HUES6 (cell line): ENCODE measurements around the gene LSM4.
A peak's percentile ranks its signal among the peaks of the same experiment; 100 is the strongest.
"Not testable (repeated sequence)": the region's sequence is repeated elsewhere in the genome, so short reads cannot be mapped to it uniquely, and the experiment has no call there.

Experiments
- H3K27ac ChIP-seq: 2 replicates; pipeline ENCODE4 v1.7.0; 2013; ENCODE audit warnings: low read depth, mild to moderate bottlenecking, low read length, inconsistent platforms
- H3K27me3 ChIP-seq: 2 replicates; pipeline ENCODE4 v1.6.1; 2013; ENCODE audit warnings: low read length; ENCODE audit not compliant: control insufficient read depth, insufficient read depth
- H3K36me3 ChIP-seq: 2 replicates; pipeline ENCODE4 v1.6.1; 2013; ENCODE audit warnings: low read length; ENCODE audit not compliant: control insufficient read depth, insufficient read depth
- H3K4me1 ChIP-seq: 2 replicates; pipeline ENCODE4 v1.6.1; 2013; ENCODE audit warnings: low read length; ENCODE audit not compliant: control insufficient read depth, insufficient read depth
- H3K4me3 ChIP-seq: 2 replicates; pipeline ENCODE4 v1.5.1; 2013; ENCODE audit warnings: low read depth, low read length
- H3K9ac ChIP-seq: one replicate; pipeline ENCODE4 v1.6.1; 2013; ENCODE audit warnings: mild to moderate bottlenecking, low read length
- H3K9me3 ChIP-seq: 2 replicates; pipeline ENCODE4 v1.6.1; 2013; ENCODE audit warnings: low read depth, low read length; ENCODE audit not compliant: control insufficient read depth, insufficient read depth

The LSM4 gene

DNA sequence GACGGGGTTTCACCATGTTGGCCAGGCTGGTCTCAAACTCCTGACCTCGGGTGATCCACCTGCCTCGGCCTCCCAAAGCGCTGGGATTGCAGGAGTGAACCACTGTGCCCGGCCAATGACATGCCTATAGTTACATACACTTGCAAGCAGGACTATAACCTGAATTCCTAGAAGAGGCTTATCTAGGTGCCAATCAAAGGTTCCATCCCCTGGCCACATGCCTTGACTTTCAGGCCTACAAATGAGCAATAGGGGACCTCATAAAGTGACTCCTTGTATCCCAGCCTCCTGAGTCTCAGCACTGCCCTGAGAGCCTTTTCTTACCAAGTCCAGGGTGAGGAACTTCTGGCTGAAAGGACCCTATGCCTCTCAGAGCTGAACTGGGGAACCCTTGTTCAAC, 3.9 kb upstream of the LSM4 start:
- H3K36me3 ChIP-seq: no peaks in the 10 kb centered on the region
- H3K9ac ChIP-seq: no peak overlapping the region
- H3K27me3 ChIP-seq: no peaks in the 10 kb centered on the region
- H3K4me3 ChIP-seq: no peak overlapping the region
- H3K9me3 ChIP-seq: no peaks in the 10 kb centered on the region
- no peak overlapping the region for H3K27ac ChIP-seq
- H3K4me1 ChIP-seq: peaks cover 16% of the 10 kb centered on the region

DNA sequence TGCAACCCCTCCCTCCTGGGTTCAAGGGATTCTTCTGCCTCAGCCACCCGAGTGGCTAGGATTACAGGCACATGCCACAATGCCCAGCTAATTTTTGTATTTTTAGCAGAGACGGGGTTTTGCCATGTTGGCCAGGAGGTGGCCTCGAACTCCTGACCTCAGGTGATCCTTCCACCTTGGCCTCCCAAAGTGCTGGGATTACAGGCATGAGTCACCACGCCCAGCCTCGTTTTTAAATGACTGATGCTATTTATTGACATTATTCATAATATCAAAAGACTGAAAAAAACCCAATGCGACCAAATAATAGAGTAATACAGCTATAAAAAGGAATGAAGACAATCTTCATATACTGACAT, 1.5 kb upstream of the LSM4 start:
- not testable (repeated sequence) for H3K27me3 ChIP-seq, H3K36me3 ChIP-seq, H3K4me3 ChIP-seq, H3K9ac ChIP-seq, H3K27ac ChIP-seq, H3K9me3 ChIP-seq
- H3K4me1 ChIP-seq: peaks cover 21% of the 10 kb centered on the region

DNA sequence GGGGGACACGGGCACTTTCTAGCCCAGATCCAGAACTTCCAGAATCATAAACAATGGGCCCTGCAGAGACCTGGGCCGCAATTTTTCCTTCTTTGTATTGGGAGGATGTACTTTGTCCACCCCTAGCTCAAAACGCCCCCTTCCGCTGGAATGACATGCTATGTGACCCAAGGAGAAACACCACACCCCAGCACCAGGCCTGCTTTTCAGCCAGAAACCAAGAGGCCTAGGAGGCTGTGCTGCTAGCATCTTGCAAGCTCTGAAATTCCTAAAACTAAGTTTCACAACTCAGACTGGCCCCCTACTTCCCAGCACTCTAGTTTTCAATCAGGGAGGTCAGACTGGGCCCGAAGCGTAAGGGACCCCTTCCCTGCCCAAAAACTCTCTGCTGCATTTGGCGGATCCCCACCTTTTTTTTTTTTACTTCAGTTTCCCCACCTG, 538 bp downstream of the LSM4 start:
- Histone ChIP-seq H3K36me3 (peaks cover 9% of the 10 kb centered on the region; the same call in 1 of the 2 replicates), H3K4me1 (peaks cover 20% of the 10 kb centered on the region), H3K27ac (peak overlapping the region; percentile 82; the same call in 1 of the 2 replicates), H3K9me3 (no peaks in the 10 kb centered on the region), H3K9ac (peak overlapping the region; percentile 85), H3K4me3 (peak overlapping the region; percentile 79), H3K27me3 (no peaks in the 10 kb centered on the region)

DNA sequence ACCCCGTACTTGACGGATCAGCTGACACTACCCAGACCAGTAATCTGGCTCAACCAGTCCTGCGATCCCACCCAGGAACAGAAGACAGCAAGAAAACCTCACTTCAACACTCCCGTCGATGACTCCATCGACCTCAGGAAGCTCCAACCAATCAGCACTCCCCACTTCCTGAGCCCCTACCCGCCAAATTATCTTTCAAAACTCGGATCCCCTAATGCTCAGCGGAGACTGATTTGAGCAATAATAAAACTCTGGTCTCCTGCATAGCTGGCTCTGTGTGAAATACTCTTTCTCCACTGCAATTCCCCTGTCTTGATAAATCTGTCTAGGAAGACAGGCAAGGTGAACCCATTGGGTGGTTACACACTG, 1.2 kb downstream of the LSM4 start:
- peak overlapping the region; percentile 85 for H3K9ac ChIP-seq
- peaks cover 20% of the 10 kb centered on the region for H3K4me1 ChIP-seq
- no peaks in the 10 kb centered on the region for H3K27me3 ChIP-seq
- H3K9me3 ChIP-seq: no peaks in the 10 kb centered on the region
- H3K4me3 ChIP-seq: peak overlapping the region; percentile 79
- H3K27ac ChIP-seq: peak overlapping the region; percentile 11; the same call in 1 of the 2 replicates
- peaks cover 9% of the 10 kb centered on the region; the same call in 1 of the 2 replicates for H3K36me3 ChIP-seq

DNA sequence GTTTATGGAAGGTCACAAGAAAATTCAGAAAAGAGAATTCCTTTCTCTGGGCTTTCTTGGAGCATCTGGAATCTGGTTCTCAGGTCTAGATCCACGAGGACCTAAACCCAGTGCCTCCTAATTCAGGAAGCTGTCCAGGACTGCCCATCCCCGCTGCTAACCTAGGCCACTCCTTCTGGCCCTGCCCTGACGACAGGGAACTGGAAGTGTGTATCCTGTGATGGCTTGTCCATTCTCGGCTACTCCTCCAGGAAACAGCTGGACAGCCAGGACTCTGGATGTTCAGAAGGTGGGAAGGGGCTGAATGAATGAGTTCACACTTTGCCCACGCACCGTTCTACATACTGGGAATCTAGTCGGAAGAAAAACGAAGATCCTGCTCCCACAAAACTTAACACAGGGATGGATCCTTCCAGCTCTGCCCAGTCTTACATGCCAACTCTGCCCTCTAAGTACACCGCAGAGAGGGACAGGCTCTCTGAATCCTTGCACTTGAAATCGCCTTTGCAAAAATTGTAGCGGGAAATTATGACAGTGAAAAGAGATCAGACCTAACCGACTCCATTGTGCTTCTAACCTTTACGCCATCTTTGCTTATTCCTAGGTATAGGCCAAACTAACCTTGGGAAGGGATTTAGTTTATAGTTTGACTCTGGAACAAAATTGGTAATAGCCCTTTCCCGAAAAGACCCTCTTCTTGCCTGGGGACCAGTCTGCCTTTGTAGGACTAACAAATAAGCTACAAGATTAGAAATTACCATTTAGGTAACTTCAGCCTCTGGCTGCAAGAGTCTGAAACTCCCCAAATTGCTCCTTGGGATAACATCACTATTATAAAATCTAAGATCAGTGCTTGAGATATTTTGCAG, 1.8 kb downstream of the LSM4 start:
- Histone ChIP-seq H3K4me3 (0 out of 2 replicates have a peak overlapping the region, but pooled peaks have one; percentile 79), H3K27me3 (no peaks in the 10 kb centered on the region), H3K36me3 (peaks cover 9% of the 10 kb centered on the region; the same call in 1 of the 2 replicates), H3K4me1 (peaks cover 20% of the 10 kb centered on the region), H3K27ac (no peak overlapping the region), H3K9me3 (no peaks in the 10 kb centered on the region), H3K9ac (no peak overlapping the region)

DNA sequence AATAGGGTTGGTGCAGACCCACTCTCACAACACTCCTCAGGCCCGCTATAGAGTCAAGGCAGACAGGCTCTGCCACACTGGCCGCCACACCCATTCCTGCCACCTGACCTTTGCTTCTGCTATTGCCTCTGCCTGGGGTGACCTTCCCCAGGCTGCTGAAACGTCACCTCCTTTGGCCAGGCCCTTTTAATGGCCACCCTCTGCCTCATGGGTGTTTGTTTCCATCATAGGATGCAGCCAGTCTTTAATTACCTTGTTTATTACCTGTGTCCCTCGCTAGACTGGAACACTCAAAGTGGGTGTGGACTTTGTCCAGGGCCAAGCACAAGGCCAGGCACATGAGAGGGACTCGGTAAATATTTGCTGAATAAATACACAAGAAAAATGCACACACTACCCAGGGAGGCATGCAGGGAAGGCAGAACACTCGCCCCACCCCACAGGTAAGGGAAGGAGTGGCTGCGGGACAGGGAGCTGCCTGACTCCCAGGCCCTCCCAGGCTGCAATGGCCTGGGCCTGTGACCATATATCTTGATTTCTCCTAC, 3.2 kb downstream of the LSM4 start:
- no peaks in the 10 kb centered on the region for H3K9me3 ChIP-seq
- H3K27ac ChIP-seq: no peak overlapping the region
- H3K4me3 ChIP-seq: no peak overlapping the region
- peaks cover 23% of the 10 kb centered on the region for H3K36me3 ChIP-seq
- H3K9ac ChIP-seq: no peak overlapping the region
- H3K4me1 ChIP-seq: peaks cover 20% of the 10 kb centered on the region
- H3K27me3 ChIP-seq: no peaks in the 10 kb centered on the region

DNA sequence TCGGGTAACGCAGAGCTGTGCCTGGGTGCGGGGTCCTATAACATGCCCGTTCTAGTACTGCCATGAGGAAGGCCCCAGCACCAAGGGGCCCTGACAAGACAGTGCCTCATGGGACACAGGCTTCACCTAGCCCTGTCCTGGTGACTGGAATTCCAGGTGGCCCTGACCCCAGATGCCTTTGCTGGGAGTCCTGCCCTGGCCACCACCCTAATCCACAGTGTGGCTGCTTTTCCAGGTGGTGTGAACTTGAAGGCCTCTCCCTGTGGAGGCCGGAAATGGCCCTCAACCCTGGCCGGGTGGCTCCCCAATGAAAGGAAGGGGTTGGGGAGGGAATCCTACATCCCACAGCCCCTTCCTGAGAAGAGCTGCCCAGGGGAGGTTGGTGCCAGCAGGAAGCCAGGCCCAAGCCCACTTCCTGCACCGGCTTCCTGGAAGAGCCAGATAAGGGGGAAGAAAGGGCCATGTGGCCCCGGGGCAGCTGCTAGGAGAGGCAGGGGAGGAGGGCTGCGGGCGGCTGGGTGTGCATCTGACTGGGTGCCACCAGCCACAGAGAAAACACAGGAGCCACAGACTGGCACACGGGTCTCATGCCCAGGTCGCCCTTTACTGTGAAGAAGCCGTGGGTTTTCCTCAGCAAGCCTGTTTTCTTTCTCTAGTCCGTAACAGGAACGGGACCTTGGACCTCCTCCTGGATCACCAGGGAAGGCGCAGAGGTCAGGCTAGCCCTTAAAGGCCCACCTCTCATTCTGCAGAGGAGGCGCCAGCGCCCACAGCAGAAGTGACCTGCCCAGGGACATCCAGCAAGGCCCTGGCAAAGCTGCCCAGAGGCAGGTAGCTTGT, 4.7 kb downstream of the LSM4 start:
- no peaks in the 10 kb centered on the region for H3K9me3 ChIP-seq
- 0 out of 2 replicates have a peak overlapping the region, but pooled peaks have one; percentile 4 for H3K27ac ChIP-seq
- peak overlapping the region; percentile 22 for H3K9ac ChIP-seq
- H3K4me3 ChIP-seq: no peak overlapping the region
- H3K27me3 ChIP-seq: no peaks in the 10 kb centered on the region
- peaks cover 14% of the 10 kb centered on the region for H3K4me1 ChIP-seq
- H3K36me3 ChIP-seq: peaks cover 36% of the 10 kb centered on the region

DNA sequence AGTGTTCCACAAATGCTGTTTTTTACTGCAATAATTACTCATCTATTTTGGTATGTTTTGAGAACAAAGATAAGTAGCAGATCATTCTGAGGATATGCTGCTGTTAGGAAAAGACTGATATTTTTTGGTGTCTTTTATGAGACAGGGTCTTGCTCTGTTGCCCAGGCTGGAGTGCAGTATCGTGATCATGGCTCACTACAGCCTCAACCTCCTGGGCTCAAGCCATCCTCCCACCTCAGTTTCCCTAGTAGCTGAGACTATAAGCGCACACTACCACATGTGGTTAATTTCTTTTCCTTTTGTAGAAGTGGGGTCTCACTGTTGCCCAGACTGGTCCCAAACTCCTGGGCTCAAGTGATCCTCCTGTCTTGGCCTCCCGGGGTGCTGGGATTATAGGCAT, 9.5 kb downstream of the LSM4 start:
- no peaks in the 10 kb centered on the region for H3K9me3 ChIP-seq
- H3K9ac ChIP-seq: no peak overlapping the region
- peaks cover 73% of the 10 kb centered on the region for H3K36me3 ChIP-seq
- peaks cover 1% of the 10 kb centered on the region; the same call in 1 of the 2 replicates for H3K4me1 ChIP-seq
- no peak overlapping the region for H3K27ac ChIP-seq
- H3K4me3 ChIP-seq: no peak overlapping the region
- no peaks in the 10 kb centered on the region for H3K27me3 ChIP-seq

DNA sequence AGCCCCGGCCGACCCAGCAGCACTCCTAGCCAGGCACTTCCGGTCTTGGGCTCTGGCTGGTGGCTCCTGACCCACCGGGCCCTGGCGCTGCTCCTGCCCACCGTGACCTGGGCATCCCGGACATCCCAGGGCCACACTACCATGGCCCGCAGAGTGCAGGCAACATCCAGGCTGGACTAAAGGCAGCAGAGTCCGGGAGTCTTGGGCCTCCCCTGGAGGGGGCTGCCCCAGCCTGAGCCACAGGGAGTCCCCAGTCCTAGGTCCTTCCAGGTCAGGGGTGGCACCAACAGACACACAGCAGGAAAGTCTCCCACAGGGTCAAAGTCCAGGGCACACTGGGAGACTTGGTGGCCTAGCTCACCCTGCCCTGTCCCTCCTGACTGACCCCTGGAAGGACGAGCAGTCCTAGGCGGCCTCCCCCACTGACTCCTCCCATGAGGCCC, 10.8 kb downstream of the LSM4 start:
- no peak overlapping the region for H3K9ac ChIP-seq
- peaks cover 85% of the 10 kb centered on the region for H3K36me3 ChIP-seq
- H3K4me1 ChIP-seq: no peaks in the 10 kb centered on the region
- no peaks in the 10 kb centered on the region for H3K27me3 ChIP-seq
- H3K9me3 ChIP-seq: no peaks in the 10 kb centered on the region
- no peak overlapping the region for H3K4me3 ChIP-seq
- H3K27ac ChIP-seq: no peak overlapping the region

DNA sequence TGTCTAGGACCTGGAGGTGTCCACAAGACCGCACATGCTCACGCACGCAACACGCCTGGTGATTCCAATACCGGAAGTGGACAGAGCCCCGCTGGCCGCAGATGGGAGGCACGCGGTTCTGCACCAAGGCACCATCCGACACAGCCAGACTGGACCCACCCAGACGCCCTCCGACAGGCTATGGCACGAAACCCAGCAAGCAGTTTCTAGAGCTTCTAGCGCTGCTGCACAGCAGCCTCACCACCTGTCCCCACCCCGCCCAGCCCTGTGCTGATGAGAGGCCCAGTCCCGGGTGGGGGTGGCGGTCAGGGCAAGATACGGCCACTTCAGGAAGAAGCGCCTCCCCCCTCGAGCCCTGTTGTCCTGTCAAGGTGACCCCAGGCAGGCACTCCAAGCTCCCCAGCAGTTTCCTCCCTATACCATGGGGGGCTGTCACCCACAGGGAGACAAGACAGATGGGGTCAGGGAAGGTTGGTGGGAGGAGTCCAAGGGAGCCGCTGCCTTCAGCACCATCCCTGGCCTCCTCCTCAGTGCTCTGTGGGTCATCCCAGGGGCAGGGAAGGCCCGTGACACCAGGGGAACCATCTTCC, 11.3 kb downstream of the LSM4 start:
- H3K36me3 ChIP-seq: peaks cover 90% of the 10 kb centered on the region
- H3K9ac ChIP-seq: no peak overlapping the region

More for the DNA sequence above, 11.3 kb downstream of the LSM4 start:
- Histone ChIP-seq H3K4me3 (no peak overlapping the region), H3K9me3 (no peaks in the 10 kb centered on the region), H3K27me3 (no peaks in the 10 kb centered on the region), H3K27ac (no peak overlapping the region), H3K4me1 (no peaks in the 10 kb centered on the region)
